IMR-90 (cell line): Measurements from ENCODE around the gene RBM45. TPM values are rescaled to one million over a fixed set of nuclear protein-coding genes. Genes with fewer than 3 reads are reported as not detected.

Experiments used
- ATAC-seq: fragments of 200-7000 bp; cut with Tn5 transposase; 2 replicates; pipeline ENCODE4 v1.9.1; 2020; ENCODE audit warnings: low read depth, mild to moderate bottlenecking, moderate library complexity
- BruUV-seq: library from RNA; stranded (reverse); fragments of 400-500 nt; replicated peaks from 2 replicates; lab custom pipeline; 2021; lab: Mats Ljungman, UMichigan
- CTCF ChIA-PET: fragments of 300-600 bp; formaldehyde crosslinking; extraction: SDS; loops from one replicate; lab custom pipeline; 2021; ENCODE audit warnings: antibody characterized with exemption; lab: Yijun Ruan, JAX
- POLR2A ChIA-PET: fragments of 300-600 bp; sonication (Branson Sonifier 250); formaldehyde crosslinking; loops from one replicate; lab custom pipeline; 2022; ENCODE audit warnings: antibody characterized with exemption; ENCODE audit not compliant: unreplicated experiment; lab: Charles Lee
- DNase-seq: peaks from one replicate; pipeline ENCODE4 v3.0.0; 2013
- H2AFZ ChIP-seq: replicated peaks from 2 replicates; pipeline ENCODE3; 2013; ENCODE audit warnings: low read length, mild to moderate bottlenecking; ENCODE audit not compliant: poor library complexity
- H2AK5ac ChIP-seq: 2 replicates; pipeline ENCODE4 v1.6.1; 2013; ENCODE audit warnings: low read depth, low read length, inconsistent platforms
- H2AK9ac ChIP-seq: replicated peaks from 2 replicates; pipeline ENCODE3; 2013; ENCODE audit warnings: mild to moderate bottlenecking, low read depth, low read length, moderate library complexity; ENCODE audit not compliant: poor library complexity
- H2BK120ac ChIP-seq: 2 replicates; pipeline ENCODE4 v1.6.1; 2013; ENCODE audit warnings: low read depth, low read length, inconsistent platforms
- H2BK15ac ChIP-seq: 3 replicates; pipeline ENCODE4 v1.6.1; 2013; ENCODE audit warnings: low read depth, low read length, inconsistent platforms
- H2BK20ac ChIP-seq: 2 replicates; pipeline ENCODE4 v1.6.1; 2013; ENCODE audit warnings: low read depth, mild to moderate bottlenecking, inconsistent platforms, low read length, moderate library complexity
- H2BK5ac ChIP-seq: 2 replicates; pipeline ENCODE4 v1.6.1; 2013; ENCODE audit warnings: mild to moderate bottlenecking, low read depth, low read length, inconsistent platforms; ENCODE audit not compliant: poor library complexity, severe bottlenecking
- H3K14ac ChIP-seq: replicated peaks from 2 replicates; pipeline ENCODE4 v1.6.1; 2013; ENCODE audit warnings: low read depth, low read length, inconsistent platforms
- H3K18ac ChIP-seq: 2 replicates; pipeline ENCODE4 v1.6.1; 2013; ENCODE audit warnings: low read depth, low read length, control low read depth
- H3K23ac ChIP-seq: 2 replicates; pipeline ENCODE4 v1.6.1; 2013; ENCODE audit warnings: low read depth, low read length, inconsistent platforms
- H3K27ac ChIP-seq: 2 replicates; pipeline ENCODE4 v1.5.1; 2013; ENCODE audit warnings: mild to moderate bottlenecking, control low read depth, low read length; ENCODE audit not compliant: insufficient read depth
- H3K27me3 ChIP-seq: 2 replicates; pipeline ENCODE4 v1.6.1; 2013; ENCODE audit warnings: low read length; ENCODE audit not compliant: control insufficient read depth, insufficient read depth
- H3K36me3 ChIP-seq: 2 replicates; pipeline ENCODE4 v1.6.1; 2013; ENCODE audit warnings: low read length, mixed read lengths; ENCODE audit not compliant: control insufficient read depth, insufficient read depth
- H3K4ac ChIP-seq: 2 replicates; pipeline ENCODE4 v1.6.1; 2013; ENCODE audit warnings: low read depth, low read length, inconsistent platforms
- H3K4me1 ChIP-seq: 2 replicates; pipeline ENCODE4 v1.6.1; 2013; ENCODE audit warnings: low read length, mixed read lengths; ENCODE audit not compliant: control insufficient read depth, insufficient read depth
- H3K4me2 ChIP-seq: 2 replicates; pipeline ENCODE4 v1.6.1; 2013; ENCODE audit warnings: low read depth, mild to moderate bottlenecking, control low read depth, low read length, moderate library complexity
- H3K4me3 ChIP-seq: 2 replicates; pipeline ENCODE4 v1.5.1; 2013; ENCODE audit warnings: low read depth, mild to moderate bottlenecking, control low read depth, low read length, moderate library complexity; ENCODE audit not compliant: insufficient read depth
- H3K56ac ChIP-seq: 2 replicates; pipeline ENCODE4 v1.6.1; 2013; ENCODE audit warnings: low read length, inconsistent platforms; ENCODE audit not compliant: insufficient read depth; ENCODE audit errors: extremely low read depth
- H3K79me1 ChIP-seq, 2 experiments: 2 replicates each; pipeline ENCODE4 v1.6.1; 2013; ENCODE audit warnings: low read length in 2 of 2, inconsistent platforms in 1 of 2, low read depth in 1 of 2
- H3K9ac ChIP-seq: 2 replicates; pipeline ENCODE4 v1.6.1; 2013; ENCODE audit warnings: low read depth, low read length, control low read depth
- H3K9me1 ChIP-seq: 2 replicates; pipeline ENCODE4 v1.6.1; 2013; ENCODE audit warnings: low read length, inconsistent platforms; ENCODE audit not compliant: insufficient read depth
- H3K9me3 ChIP-seq: 2 replicates; pipeline ENCODE4 v1.6.1; 2013; ENCODE audit warnings: low read length; ENCODE audit not compliant: control insufficient read depth, insufficient read depth
- H4K20me1 ChIP-seq: 2 replicates; pipeline ENCODE4 v1.6.1; 2013; ENCODE audit warnings: low read length, inconsistent platforms; ENCODE audit not compliant: insufficient read depth
- H4K5ac ChIP-seq: 2 replicates; pipeline ENCODE4 v1.6.1; 2013; ENCODE audit warnings: mild to moderate bottlenecking, low read depth, low read length, control low read depth
- H4K8ac ChIP-seq, 2 experiments: 2 replicates each; pipeline ENCODE4 v1.6.1; 2013; ENCODE audit warnings: low read depth in 2 of 2, low read length in 2 of 2, control low read depth in 1 of 2, inconsistent platforms in 1 of 2
- H4K91ac ChIP-seq: 2 replicates; pipeline ENCODE4 v1.6.1; 2013; ENCODE audit warnings: low read depth, low read length, inconsistent platforms; ENCODE audit not compliant: insufficient read depth
- BHLHE40 ChIP-seq: fragments of 150-350 bp; IDR thresholded peaks from 2 replicates; pipeline ENCODE4 v1.6.1; 2016; ENCODE audit warnings: mild to moderate bottlenecking, low read depth, low read length
- CEBPB ChIP-seq: IDR thresholded peaks from 2 replicates; pipeline ENCODE4 v1.6.1; 2012; ENCODE audit warnings: low read depth, low read length, improper control_type of control experiment
- CHD1 ChIP-seq: IDR thresholded peaks from 2 replicates; pipeline ENCODE4 v1.6.1; 2012; ENCODE audit warnings: low read depth, low read length, improper control_type of control experiment
- FOS ChIP-seq: fragments of 150-350 bp; IDR thresholded peaks from 2 replicates; pipeline ENCODE4 v1.6.1; 2016; ENCODE audit warnings: low read depth, low read length
- MAFK ChIP-seq: IDR thresholded peaks from 2 replicates; pipeline ENCODE4 v1.6.1; 2012; ENCODE audit warnings: low read depth, low read length, improper control_type of control experiment
- MXI1 ChIP-seq: IDR thresholded peaks from 2 replicates; pipeline ENCODE4 v1.6.1; 2012; ENCODE audit warnings: low read depth, mild to moderate bottlenecking, low read length, moderate library complexity, borderline replicate concordance
- NFE2L2 ChIP-seq: fragments of 150-350 bp; IDR thresholded peaks from 2 replicates; pipeline ENCODE4 v1.6.1; 2016; ENCODE audit warnings: low read depth, mild to moderate bottlenecking, low read length
- POLR2A ChIP-seq: IDR thresholded peaks from 2 replicates; pipeline ENCODE4 v1.6.1; 2012; ENCODE audit warnings: mild to moderate bottlenecking, low read depth, low read length
- RCOR1 ChIP-seq: IDR thresholded peaks from 2 replicates; pipeline ENCODE4 v1.6.1; 2012; ENCODE audit warnings: mild to moderate bottlenecking, low read length, improper control_type of control experiment; ENCODE audit not compliant: insufficient replicate concordance
- RFX5 ChIP-seq: IDR thresholded peaks from 2 replicates; pipeline ENCODE4 v1.8.0; 2012; ENCODE audit warnings: low read depth, mild to moderate bottlenecking, low read length, moderate library complexity
- WGBS, 2 experiments: methylation state at CpG; one replicate each; pipeline versions ENCODE4 v1.1.5 to v1.1.7; 2013; ENCODE audit warnings: missing lambda C conversion rate in 2 of 2; ENCODE audit not compliant: insufficient read length in 1 of 2; ENCODE audit errors: extremely low coverage in 2 of 2; 5-methylcytosine and 5-hydroxymethylcytosine counted together
- dilution Hi-C: fragments of 300-500 bp; cut with HindIII; formaldehyde crosslinking; loops from one replicate; pipeline ENCODE4 v1.14.3; 2018; ENCODE audit warnings: low sequenced_read_pairs; ENCODE audit not compliant: unreplicated experiment
- in situ Hi-C: fragments of 300-500 bp; cut with MboI; formaldehyde crosslinking; loops from 3 replicates; pipeline ENCODE4 v1.14.3; 2019; ENCODE audit warnings: low sequenced_read_pairs, inconsistent platforms, mixed read lengths
- intact Hi-C: fragments of 100-400 bp; cut with micrococcal nuclease; formaldehyde crosslinking; loops from 2 replicates; pipeline ENCODE4 v1.10.0; 2022
- polyA plus RNA-seq, 3 experiments: library from polyadenylated mRNA; depleted of rRNA; stranded (reverse); fragments of >200 nt; gene quantifications; 2 replicates each; pipeline ENCODE4 v1.2.3, GENCODE V29; 2012; ENCODE audit warnings: low replicate concordance in 1 of 3
- total RNA-seq: library from RNA; depleted of rRNA; stranded (reverse); fragments of >200 nt; gene quantifications from 2 replicates; pipeline ENCODE4 v1.2.3, GENCODE V29; 2012
- TF ChIP-seq, protein P1 (sequence below): fragments of 150-350 bp; IDR thresholded peaks from 2 replicates; pipeline ENCODE4 v1.6.1; 2016; ENCODE audit warnings: low read depth, mild to moderate bottlenecking, low read length, moderate library complexity, borderline replicate concordance

The RBM45 gene
- total and polyA plus RNA-seq, 2 of the 4 experiments (the other 2 are of a cell fraction): 10.3 to 17.9 TPM

DNA sequence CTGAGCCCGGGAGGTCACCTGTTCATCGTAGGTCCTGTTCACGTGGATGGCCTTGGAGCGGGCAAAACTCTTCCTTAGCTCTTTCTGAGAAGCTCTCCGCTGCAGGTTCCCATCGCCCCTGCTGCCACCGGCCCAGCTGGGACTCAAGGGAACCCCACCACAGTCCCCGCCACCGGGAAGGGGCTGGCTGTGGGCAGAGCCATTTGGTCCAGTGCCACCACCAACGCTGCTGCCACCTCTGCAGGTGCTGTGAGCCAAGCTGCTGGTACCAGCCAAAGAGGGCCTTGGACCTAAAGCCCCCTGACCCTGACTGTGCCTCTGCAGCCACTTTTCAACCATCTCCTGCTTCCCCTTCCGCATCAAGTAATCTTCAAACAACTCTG, 40.2 kb upstream of the RBM45 start:
- CTCF ChIA-PET: no interaction called here
- BruUV-seq: no TSS peak
- H3K14ac ChIP-seq: no peak overlapping the region
- no peak overlapping the region for H3K9ac ChIP-seq
- H4K91ac ChIP-seq: no peak overlapping the region
- no peak overlapping the region for H3K23ac ChIP-seq
- dilution Hi-C loops: no loop called here
- peaks cover 2% of the 10 kb centered on the region; the same call in 1 of the 2 replicates for H3K4me1 ChIP-seq
- no peak overlapping the region for H4K5ac ChIP-seq
- 91% methylated on average over 9 of the region's 11 CpGs; no CpG with 5 or more reads in 1 of the 2 experiments for WGBS, 2 experiments
- no peak overlapping the region for H3K4me2 ChIP-seq
- peak overlapping the region; percentile 97 for H2AFZ ChIP-seq
- H3K79me1 ChIP-seq: no peaks in the 10 kb centered on the region
- POLR2A ChIA-PET: no interaction called here
- H3K4ac ChIP-seq: 0 out of 2 replicates have a peak overlapping the region, but pooled peaks have one; percentile 54
- no peaks in the 10 kb centered on the region for H3K9me1 ChIP-seq
- intact Hi-C loops: no loop called here
- no peak overlapping the region for H2AK5ac ChIP-seq
- peaks cover 4% of the 10 kb centered on the region; the same call in 1 of the 2 replicates for H3K27me3 ChIP-seq
- no peak overlapping the region for H2BK5ac ChIP-seq
- H2AK9ac ChIP-seq: peak overlapping the region; percentile 77
- H4K20me1 ChIP-seq: no peaks in the 10 kb centered on the region
- H3K56ac ChIP-seq: no peak overlapping the region
- DNase-seq: no peak
- TF ChIP-seq CHD1 (no peak), CEBPB (no peak), POLR2A (no peak), BHLHE40 (no peak), NFE2L2 (no peak), FOS (no peak), RCOR1 (no peak), MAFK (no peak), MXI1 (no peak), RFX5 (no peak)
- TF ChIP-seq, protein P1, sequence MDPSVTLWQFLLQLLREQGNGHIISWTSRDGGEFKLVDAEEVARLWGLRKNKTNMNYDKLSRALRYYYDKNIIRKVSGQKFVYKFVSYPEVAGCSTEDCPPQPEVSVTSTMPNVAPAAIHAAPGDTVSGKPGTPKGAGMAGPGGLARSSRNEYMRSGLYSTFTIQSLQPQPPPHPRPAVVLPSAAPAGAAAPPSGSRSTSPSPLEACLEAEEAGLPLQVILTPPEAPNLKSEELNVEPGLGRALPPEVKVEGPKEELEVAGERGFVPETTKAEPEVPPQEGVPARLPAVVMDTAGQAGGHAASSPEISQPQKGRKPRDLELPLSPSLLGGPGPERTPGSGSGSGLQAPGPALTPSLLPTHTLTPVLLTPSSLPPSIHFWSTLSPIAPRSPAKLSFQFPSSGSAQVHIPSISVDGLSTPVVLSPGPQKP: no peak
- H2BK15ac ChIP-seq: no peak overlapping the region
- H2BK20ac ChIP-seq: no peak overlapping the region; the same call in 1 of the 2 replicates
- H3K4me3 ChIP-seq: no peak overlapping the region
- H3K9me3 ChIP-seq: no peaks in the 10 kb centered on the region
- H3K18ac ChIP-seq: no peak overlapping the region
- H4K8ac ChIP-seq: no peak overlapping the region
- no peaks in the 10 kb centered on the region for H3K36me3 ChIP-seq
- in situ Hi-C loops: no loop called here
- no peak overlapping the region for H2BK120ac ChIP-seq
- no peak overlapping the region for H3K27ac ChIP-seq
- ATAC-seq: no peak
